HG03108 (cell line): Measurements from ENCODE around the gene NEIL3.

ENCODE experiments used
- ATAC-seq: cut with Tn5 transposase; IDR thresholded peaks from one replicate; pipeline ENCODE4 v1.9.1; 2021; ENCODE audit warnings: moderate library complexity; ENCODE audit not compliant: unreplicated experiment

NEIL3 gene, protein sequence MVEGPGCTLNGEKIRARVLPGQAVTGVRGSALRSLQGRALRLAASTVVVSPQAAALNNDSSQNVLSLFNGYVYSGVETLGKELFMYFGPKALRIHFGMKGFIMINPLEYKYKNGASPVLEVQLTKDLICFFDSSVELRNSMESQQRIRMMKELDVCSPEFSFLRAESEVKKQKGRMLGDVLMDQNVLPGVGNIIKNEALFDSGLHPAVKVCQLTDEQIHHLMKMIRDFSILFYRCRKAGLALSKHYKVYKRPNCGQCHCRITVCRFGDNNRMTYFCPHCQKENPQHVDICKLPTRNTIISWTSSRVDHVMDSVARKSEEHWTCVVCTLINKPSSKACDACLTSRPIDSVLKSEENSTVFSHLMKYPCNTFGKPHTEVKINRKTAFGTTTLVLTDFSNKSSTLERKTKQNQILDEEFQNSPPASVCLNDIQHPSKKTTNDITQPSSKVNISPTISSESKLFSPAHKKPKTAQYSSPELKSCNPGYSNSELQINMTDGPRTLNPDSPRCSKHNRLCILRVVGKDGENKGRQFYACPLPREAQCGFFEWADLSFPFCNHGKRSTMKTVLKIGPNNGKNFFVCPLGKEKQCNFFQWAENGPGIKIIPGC

DNA sequence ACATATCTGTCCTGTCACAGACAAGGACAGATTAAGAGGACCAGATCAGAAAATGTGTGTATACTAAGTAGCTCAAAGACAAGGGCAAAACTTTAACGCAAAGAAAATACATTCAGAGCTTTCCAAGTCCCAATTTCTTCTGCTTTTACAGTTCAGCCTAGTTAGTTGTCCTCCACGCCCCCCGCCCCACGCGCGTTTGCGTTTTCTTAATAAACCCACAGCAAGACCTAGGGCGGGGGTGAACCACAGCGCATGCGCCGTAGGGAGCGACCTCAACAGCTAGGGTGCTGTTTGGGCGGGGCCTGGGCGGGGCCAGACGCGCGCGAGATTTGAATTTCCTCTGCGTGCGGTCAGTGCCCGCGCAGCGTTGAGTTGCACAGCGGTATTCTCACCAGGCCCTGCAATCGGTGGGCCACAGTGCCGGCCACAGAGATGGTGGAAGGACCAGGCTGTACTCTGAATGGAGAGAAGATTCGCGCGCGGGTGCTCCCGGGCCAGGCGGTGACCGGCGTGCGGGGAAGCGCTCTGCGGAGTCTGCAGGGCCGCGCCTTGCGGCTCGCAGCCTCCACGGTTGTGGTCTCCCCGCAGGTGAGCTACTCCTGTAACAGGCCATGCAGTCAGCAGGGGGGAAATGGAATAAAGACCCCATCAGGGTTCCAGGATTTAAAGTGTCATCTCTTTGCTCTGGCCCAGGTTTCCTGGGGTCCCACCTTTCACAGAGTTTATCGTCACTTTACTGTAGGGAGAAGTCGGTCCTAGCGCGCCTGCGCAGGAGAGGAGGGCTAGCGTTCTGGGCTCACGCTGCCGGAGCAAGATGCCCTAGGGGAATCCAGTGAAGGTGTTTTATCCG is at the start of gene NEIL3:
NEIL3 (plus strand) TSS at position 353 of the 850 bp plus-strand sequence; CDS start at position 433, 80 bp downstream.
- ATAC-seq, result peak; percentile 85

DNA sequence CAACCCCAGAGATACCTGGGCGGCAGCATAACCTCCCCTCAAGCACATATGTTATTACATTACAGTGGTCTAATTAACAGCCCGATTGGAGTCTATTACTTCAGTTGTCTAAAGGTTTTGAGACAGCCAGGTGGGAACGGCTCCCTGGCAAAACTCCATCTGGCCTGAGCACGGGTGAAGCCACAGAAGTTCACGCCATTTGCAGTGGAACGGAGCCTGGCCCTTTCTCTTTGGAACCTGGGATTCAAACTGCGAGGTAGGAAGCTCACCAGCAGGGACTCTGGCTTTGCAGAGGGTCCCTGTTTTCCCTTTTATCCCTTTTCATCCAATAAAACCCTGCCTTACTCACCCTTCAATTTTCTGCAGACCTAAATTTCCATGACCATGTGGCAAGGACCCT is 45.9 kb upstream of the NEIL3 start:
- no peak for ATAC-seq

DNA sequence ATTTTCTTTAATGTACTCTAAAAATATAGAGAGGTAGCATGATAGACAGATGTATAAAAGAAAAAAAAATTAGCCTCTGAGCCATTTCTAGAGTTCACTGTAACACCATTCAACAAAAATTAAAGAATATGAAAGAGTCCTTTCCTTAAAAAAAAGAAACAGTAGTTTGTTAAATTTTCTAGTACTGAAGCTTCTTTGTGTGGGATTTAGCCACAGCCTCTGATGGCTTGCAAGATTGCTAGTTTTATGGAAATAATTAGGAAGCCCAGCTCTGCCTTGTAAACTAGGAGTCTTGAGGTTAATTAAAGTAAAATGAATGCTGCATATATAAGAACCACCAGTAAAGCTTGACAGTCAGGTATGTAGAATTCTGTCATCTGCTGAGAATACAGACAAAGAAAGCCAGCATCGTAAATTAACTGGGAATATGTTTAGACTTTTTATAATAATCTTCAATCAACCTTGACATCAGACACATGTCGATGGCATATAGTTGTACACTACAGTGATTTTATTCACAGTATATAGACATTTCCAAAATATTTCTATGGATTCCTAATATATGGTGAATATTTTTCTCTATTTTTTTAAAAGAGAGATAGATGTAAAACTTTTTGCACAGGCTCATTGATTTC is 44.8 kb upstream of the NEIL3 start:
- ATAC-seq, result no peak

DNA sequence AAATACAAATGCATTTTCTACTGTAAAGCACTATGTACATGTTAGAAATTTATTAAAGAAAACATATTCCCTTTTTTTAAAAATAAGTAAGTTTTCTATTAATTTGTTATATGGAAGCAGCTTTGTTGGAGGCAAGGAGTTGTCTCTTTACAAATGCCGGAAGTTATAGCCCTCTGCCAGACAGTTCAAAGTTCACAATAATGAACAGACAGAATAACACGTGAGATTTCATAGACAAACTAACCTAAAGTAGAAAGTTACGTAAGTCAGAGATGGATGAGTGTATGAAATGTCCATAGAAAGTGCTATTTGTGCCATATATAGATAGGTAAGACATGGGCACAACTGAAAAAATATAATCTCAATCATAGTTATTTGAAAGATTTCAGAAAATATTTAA is 43.9 kb upstream of the NEIL3 start:
- ATAC-seq, result no peak

DNA sequence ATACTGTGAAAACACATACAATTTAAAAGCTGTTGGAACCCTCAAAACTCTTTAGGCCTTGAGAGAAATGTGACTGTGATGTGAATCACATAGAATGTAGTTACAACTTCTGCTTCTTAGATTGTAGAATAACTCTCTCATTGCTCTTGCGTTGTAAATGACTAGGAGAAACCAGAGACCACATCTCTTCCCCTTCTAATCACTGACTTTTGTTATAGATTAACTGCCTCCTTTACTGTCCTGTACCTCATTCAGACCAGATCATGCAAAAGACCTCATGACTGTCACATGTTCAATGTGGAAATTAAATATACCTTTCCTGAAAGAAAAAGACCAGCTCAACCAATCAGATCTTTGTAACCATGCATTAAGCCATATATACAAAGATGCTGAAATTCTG is 43.2 kb upstream of the NEIL3 start:
- no peak for ATAC-seq

DNA sequence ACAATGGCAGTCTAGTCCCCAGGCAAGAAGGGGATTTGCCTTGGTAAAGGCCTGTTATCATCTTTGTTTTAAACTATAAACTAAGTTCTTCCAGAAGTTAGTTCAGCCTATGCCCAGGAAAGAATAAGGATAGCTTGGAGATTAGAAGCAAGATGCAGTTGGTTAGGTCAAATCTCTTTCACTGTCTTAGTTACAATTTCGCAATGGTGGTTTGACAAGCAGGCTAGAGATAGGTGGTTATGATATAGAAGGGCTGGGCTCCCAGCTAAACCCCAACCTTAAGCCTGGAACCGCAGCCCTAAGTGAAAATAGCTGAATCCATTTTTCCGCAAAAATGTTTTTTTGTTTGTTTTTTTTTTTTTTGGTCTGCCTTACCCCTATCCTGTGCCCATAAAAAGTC is 41.8 kb upstream of the NEIL3 start:
- no peak for ATAC-seq

DNA sequence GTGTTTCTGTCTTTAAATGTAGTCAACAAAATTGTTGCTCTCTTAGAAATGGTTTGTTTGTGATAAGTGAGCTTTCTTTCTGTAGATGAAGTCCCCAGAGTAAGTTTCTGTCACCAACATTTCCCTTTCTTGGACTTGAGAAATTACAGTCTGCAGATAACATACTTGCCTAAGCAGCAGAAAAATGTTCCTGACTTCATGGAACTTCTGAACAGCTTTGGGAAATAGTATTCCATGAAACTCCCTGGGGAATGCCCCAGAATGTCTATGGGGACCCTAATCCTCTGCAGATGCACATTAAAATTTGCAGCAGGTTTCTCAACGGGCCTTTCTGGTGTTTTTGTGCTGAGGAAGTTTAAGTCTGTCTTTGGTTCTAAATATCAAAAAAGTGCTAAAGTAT is 38.6 kb upstream of the NEIL3 start:
- no peak for ATAC-seq

DNA sequence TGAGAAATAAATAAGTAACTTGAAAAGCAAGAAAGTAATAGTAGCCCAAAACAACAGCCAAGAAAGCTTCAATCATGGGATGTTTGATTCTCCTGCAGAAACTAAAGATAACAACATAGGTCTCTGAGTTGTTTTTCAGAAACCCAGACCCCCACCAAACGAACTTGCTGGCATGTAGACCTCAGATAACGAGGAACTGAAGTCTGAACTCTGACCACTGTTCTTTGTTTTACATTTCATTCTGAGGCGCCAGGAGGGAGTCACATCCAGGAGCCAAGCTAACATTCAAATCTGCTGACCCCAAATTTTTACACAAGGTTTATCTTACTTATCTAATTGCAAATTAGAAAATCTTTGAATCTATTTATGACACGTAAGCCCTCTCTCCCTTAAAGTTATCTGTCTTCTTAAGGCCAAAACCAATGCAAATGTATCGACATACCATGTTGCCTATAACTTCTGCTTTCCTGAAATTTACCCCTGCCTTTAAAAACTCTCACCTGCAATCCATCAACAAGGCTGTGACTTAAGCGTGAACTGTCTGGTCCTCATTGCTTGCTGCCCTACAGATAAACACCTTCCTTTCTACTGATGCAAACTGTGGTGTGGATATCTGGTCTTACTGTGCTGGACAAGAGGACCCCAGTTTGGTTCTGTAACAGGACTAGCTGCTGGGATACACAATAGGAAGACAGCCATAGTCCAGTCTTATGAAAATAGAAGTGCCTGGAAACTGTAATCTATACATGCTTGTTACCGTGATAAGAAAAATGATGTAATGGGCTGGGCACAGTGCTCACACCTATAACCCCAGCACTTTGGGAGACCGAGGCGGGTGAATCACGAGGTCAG is 37.5 kb upstream of the NEIL3 start:
- no peak for ATAC-seq

DNA sequence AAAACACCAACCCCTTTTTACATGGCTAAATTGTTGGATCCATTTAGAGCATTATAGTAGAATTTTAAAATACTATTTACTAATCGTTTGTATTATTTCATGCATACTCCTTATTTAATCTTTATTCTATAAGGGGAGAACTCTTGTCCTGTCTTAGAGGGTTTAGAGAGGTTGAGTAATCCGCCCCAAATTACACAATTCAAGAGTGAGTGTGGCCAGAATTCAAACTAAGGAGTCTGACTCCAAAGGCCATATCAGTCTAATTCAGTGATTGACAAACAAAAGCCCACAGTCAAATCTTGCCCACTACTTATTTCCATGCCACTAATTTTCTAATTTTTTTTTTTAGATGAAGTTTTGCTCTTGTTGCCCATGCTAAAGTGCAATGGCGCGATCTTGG is 33.7 kb upstream of the NEIL3 start:
- no peak for ATAC-seq

DNA sequence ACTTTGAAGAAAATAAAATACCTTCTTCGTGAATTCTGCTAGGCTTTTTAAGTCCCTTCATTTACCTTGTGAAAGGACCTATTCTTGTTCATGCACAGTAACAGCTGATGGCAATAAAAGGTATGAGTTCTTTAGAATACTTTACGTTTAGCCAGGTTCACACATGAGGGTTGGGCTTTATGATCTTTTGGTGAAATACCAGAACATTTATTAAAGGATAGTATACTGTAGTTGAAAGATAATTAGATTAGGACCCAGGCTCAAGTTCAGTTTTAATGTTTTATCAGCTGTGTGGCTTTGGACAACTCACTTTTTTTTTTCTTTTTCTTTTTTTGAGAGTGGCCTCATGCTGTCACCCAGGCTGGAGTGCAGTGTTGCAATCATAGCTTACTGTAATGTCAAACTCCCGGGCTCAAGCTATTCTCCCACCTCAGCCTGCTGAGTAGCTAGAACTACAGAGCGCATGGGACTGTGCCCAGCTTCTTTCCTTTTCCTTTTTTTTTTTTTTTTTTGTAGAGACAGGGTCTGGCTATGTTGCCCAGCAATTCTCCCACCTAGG is 28.2 kb upstream of the NEIL3 start:
- no peak for ATAC-seq

DNA sequence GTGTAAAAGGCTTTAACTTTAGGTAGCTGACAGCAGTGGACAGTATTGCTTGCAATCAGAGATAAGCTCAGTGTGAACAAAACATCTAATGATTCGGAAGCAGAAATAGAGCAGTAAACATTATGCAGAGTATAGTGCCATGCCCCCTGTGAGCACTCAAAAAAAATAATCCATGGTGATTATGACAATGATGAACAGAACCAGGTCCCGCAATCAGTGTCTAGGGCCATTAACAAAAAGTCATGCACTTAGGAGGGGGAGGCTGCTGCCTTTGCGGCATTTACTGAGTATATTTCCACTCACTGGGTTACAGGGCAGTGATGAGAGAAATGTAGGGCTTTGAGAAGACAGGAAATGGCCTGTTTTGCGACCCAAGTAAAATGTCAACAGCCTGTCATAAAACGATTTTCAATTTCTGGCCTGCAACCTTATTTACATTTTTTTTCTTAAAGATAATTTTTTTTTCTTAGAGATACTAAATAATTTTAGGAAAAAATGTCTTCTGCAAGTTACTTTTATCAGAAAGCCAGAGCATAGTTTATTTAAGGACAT is 27.3 kb upstream of the NEIL3 start:
- no peak for ATAC-seq

DNA sequence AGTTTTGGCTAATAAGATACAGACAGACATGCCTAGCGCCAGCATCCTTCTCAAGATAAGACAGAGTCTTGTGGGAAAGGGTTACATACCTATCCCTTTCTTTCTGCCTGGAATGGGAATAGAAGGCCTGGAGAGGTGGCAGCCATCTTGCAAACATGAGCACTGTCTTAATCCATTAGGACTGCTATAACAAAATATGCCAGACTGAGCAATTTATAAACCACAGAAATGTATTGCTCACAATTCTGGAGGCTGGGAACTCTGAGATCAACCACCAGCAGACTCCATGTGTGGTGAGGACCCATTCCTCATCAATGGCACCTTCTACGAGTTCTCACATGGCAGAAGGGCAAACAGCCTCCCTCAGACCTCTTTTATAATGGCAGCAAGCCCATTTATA is 26.5 kb upstream of the NEIL3 start:
- ATAC-seq, result no peak

DNA sequence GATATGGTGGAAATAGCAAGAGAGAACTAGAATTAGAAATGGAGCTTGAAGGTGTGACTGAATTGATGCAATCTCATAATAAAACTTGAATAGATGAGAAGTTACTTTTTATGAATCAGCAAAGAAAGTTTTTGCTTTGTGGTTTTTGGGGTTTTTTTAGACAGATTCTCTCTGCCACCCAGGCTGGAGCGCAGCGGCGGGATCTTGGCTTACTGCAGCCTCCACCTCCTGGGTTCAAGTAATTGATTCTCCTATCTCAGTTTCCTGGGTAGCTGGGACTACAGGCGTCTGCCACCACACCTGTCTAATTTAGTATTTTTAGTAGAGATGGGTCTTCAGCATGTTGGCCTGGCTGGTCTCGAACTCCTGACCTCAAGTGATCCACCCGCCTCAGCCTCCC is 23.7 kb upstream of the NEIL3 start:
- no peak for ATAC-seq

DNA sequence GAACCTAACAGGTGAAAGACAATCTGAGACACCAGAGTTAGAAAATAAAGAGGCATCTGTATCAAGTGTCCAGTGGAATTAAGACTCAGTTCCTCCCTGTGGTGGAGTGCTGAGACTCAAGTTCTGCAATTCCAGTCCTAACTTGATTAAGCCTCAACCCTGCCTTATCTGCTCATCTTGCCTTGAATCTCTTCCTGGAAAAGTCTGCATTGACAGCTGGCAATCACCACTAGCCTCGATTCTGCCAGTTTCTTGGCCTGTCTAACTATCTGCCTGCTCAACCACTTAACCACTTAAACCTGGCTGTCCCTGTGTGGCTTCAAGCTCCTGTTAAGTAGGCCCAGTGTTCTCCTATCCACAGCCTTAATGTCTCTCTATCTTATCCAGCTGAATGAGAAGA is 22.4 kb upstream of the NEIL3 start:
- ATAC-seq, result no peak

DNA sequence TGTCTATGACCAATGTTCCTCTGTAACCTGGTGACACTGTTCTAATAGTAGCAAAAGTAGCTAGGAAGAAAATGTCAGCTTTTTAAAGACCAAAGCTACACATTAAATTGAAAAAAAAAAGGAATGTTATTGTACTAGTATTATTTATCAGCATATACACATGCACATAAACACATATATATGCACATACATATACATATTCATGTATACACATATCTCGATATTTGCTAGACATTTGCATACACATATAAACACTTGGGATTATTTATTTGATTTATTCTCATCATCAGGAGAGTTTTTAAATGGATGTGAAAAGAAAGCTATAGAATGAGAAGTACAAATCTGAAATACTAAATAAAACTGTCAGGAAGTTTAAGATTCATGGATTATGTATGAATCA is 21.3 kb upstream of the NEIL3 start:
- no peak for ATAC-seq

DNA sequence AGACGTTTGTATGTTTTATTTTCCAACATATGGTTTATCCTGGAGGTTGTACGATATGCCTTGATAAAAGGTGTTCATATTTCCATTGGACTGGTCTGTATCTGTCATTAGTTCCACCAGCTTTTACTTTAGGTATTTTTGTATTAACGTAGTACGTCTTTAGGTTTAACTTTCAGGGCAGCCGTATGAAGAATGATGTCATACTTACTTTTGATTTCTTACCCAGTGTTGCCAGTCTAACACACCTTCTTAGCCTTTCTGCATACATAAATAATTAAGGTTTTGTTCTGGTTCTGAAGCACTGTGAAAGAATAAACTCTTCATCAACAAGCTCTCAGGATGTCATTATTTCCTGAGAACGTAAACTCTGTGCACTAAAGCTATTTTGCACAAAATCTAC is 18.9 kb upstream of the NEIL3 start:
- ATAC-seq, result no peak

DNA sequence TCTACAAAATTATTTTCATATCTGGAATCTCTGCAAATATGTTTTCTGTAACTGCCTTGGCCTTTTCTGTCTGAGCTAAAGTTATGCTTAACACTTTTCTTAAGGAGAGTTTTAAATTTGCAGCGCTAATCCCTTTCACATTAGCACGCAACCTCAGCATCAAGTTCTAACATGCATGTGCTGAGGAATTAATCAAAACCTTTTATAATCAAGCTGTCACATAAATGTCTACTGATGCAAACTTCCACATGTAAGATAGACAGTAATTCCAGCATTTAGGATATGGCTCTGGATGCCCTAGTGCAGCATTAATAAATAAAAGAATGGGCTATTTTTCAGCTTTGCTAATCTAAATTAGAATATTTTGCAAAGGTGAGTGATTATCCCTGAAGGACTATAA is 17.5 kb upstream of the NEIL3 start:
- ATAC-seq, result no peak

DNA sequence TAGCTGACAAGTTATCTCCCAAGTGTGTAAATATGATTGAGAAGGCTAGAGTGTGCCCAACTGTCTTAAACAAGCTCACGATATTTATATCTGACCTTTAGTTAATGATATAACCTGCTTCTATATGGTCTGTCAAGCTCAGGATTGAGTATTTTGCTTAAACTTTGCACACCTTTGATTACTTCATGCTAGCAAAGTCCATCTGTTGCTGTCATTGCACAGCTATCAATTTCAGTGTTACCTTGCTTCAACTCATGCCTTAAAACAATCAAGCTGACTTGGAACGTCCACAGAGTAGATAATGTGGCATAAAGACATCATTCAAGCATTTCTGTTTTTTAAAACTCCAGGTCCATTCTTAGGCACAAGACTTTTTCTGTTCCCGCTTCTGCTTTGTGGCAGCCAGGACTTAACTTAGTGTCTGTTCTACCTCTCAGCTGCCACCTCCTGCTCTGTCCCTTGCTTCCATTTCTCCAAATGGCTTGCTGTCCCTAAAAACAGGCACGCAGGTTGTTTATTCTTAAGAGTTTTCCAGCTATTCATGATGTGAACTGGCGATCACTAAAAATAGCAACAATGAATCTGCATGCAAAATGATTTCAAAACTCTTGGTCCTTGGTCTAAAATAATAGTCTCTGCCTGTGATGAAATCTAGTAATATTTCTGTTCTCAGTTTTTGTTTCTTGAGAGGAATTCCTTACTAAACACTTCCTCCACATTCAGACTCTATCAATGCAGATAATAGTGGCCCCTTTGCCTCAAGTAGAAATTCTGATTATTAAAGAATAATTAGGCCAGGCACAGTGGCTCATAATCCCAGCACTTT is 16.3 kb upstream of the NEIL3 start:
- no peak for ATAC-seq

DNA sequence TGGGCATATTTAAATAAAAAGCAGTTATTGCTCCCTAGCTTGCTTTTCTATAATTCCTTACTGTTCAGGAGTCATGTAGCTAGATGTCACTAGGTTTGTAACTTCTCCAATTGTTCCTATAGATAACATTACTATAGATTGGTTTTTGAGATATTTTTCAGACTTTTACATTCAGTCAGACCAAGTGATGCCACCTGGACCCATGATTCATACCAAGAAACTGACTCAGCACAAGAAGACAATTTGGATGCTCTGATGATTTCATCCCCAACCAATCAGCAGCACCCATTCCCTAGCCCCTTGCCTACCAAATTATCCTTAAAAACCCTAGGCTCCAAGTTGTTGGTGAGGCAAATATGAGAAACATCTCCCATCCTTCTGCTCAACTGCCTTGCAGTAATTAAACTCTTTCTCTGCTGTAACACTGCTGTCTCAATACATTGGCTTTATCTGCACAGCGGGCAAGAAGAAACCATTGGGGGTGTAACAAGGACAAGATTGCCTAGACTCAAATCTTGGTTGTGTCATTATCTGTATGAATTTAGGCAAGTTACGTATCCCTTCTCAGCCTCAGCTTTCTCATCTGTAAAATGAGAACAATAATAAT is 11.8 kb upstream of the NEIL3 start:
- ATAC-seq, result no peak
